ENCODE results near the gene SPRR2B.
"Not testable (repeated sequence)": the region's sequence is repeated elsewhere in the genome, so short reads cannot be mapped to it uniquely, and the experiment has no call there.

Gene SPRR2B

DNA sequence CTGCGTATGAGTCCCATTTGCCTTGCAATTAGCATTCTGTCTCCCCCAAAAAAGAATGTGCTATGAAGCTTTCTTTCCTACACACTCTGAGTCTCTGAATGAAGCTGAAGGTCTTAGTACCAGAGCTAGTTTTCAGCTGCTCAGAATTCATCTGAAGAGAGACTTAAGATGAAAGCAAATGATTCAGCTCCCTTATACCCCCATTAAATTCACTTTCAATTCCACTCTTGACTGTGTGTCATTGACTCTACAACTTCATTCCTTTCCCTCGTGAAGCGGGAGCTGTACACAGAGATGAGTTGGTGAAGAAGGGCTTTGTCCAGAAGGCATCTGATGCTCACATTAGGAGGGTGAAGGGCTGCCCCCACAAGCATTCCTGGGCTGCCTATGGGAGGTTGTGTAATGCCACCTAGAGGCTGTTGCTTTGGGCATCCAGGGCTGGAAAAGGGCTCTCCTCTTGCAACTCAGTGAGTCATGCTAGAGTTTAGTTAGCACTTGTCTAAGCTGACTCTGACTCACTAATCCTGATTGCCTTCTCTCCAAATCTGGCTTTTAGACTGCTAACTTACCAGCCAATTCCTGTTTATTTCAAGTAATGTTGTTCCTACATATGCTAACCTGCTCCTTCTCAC, 38.6 kb downstream of the SPRR2B start:
- no peak for DNase-seq (ENCODE audit: low read depth, low spot score)

DNA sequence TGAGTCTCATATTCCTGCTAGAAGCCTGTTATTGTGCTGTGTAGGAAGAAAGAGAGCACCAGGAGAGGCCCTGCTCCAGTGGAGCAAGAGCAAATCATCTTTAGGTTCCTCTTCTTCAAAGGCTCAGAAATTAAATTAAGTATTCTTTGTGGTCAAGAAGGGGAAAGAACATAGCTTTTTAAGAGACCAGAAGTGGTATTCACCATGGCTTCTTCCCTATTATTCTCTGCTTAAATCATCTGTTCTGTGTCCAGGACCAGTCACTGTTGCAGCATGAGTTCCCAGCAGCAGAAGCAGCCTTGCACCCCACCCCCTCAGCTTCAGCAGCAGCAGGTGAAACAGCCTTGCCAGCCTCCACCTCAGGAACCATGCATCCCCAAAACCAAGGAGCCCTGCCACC, 39.3 kb downstream of the SPRR2B start:
- no peak for DNase-seq (ENCODE audit: low read depth, low spot score)

DNA sequence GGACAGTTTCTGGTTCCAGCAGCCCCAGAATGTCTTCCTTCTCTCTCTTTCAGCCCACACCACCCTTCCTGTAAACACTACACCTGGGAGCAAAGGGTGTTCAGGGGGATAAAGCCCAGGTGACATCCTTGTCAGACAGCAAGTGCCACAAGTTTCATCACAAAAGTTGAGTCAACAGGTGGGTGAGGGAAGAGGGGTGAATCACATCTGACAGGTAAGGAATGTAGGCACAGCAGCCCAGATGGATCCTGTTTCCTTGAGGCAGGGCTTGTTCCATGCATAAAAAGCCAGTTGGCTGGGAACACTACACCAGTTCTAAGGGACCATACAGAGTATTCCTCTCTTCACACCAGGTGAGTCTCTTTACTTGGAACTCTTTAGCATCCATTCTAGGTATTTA, 40.5 kb downstream of the SPRR2B start, which contains the start of gene SPRR1B:
Gene SPRR1B, plus strand, starts transcription at position 309 of the 400 bp plus-strand sequence. CDS start 1,143 bp downstream, outside the sequence.
- no peak for DNase-seq (ENCODE audit: low read depth, low spot score)

DNA sequence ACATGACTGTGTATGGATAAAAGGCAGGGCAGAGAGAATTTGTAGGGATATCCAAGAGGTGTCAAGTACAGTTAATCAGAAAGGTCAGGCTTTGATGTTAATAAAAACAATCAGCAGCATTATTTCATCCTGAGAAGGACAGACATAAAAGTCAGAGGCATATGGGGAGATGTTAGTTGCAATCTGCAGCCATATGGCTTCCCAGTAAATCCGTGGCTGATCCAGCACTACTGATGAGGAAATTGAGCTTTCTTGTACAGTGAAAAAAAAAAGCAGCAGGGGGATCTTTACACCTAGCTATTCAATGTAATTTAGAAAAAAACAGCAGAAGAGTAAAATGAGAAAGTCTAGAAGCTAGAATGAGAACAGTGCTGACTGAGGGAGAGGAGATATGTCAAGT, 42.6 kb downstream of the SPRR2B start:
- DNase-seq (ENCODE audit: low read depth, low spot score), result no peak

DNA sequence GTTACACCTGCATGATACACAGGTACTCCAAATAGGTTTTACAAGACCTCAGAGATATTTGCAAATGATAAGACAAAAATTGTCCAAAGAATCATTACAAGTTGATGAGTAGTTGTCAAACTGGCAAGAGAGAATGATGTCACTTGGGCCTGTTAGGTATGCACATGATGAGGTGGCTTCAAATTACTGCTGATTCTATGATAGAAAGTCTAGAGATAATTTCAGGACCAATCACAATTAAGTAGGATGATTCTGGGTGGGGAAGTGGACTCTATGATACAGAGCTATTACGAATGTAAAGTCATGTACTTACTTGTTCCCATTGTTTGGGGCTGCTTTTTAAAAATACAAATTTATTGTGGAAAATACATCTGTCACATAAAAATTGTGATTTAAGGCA, 45.6 kb downstream of the SPRR2B start:
- no peak for DNase-seq (ENCODE audit: low read depth, low spot score)

DNA sequence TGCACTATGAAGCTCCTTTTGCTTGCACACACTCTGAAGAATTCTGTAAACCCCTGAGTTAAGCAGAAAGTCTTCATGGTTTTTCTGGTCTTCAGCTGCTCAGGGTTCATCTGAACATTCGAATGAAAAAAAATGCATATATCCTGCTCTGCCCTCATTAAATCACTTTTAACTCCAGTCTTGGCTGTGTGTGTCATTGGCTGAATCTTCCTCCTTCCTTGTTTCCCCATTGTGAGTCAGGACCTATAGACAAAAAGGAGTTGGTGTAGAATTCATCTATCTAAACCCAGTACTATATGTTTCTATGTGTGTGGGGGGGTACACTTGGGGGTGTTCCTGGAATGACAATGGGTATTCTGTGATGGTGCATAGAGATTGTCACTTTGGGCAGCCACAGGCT, 47.0 kb downstream of the SPRR2B start:
- DNase-seq (ENCODE audit: low read depth, low spot score), result no peak

DNA sequence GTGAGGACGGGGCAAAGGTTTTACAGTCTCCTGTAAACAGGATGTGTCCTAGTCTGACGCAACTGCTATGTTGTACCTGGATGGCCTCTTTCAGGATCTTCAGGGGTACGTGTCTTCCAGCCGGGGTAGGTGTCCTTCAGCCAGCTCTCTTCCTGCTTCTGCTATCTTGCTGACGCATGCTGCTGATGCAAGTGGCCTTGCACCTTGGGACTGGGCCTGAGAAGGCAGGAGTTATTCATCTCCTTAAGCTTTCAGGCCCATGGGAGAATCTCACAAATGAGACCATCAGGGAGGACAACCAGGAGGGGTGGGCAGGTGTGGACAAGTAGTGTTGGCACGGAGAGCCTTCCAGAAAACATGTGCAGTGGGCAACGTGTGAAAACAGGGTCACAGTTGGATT, 48.3 kb downstream of the SPRR2B start:
- no peak for DNase-seq (ENCODE audit: low read depth, low spot score)

DNA sequence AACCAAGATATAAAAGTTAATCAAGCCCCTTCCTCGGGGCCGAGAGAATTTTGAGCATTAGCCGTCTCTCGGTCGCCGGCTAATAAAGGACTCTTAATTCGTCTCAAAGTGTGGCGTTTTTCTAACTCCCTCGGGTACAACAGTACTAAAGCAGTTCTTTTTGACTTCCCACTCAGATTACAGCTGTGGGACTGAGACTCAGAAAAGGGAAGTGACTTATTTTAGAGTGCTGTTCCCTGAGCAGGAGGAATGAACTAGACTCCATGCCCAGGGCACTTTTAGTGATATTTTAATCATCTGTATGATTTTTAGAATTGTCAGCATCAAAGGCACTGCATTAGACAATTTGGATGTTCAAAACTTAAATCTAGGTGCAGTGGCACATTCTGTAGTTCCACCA, 49.1 kb downstream of the SPRR2B start:
- not testable (repeated sequence) for DNase-seq (ENCODE audit: low read depth, low spot score)

DNA sequence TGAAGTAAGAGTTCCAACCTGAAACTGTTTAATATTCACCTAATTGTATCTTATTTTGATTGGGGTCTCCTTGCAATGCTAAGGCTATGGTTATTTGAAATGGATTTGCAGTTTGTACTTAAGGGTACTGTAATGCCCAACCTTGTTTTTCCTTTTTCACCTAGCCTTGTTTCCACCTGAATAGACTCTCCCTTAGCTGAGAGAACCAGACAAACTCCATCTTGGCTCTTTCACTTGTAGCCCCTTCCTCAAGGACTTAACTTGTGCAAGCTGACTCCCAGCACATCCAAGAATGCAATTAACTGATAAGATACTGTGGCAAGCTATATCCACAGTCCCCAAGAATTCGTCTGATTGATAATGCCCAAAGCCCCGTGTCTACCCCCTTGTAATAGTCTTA, 49.6 kb downstream of the SPRR2B start:
- DNase-seq (ENCODE audit: low read depth, low spot score), result not testable (repeated sequence)

All from activated CD4-positive, CD25-positive, alpha-beta regulatory T cell treated with anti-CD3 and anti-CD28 coated beads, Interleukin-2, amount 50 U/mL, for 16 hours (primary cell).